Measurements from ENCODE around the gene C5. TPM values are rescaled to one million over a fixed set of nuclear protein-coding genes. Genes with fewer than 3 reads are reported as not detected.
A peak's percentile ranks its signal among the peaks of the same experiment; 100 is the strongest.
"Not testable (repeated sequence)": the region's sequence is repeated elsewhere in the genome, so short reads cannot be mapped to it uniquely, and the experiment has no call there.

The C5 gene
- 0.57 to 0.71 TPM (median 0.62 TPM) in 3 replicates for total RNA-seq (2021)
- Bru-seq, nascent RNA, result percentile 17 among the genes with signal in this experiment
- long read RNA-seq, experiment 1, result 0 reads
- long read RNA-seq, experiment 2, result 0 reads
- long read RNA-seq, experiment 3, result 0 reads

GRCh38 chr9:121050128-121050988 lies at the start of gene C5:
TSS of gene C5 (minus strand) at chr9:121050275. CDS start at chr9:121050246, 29 bp downstream.
- no peak within 1 kb of the TSS for H3K27ac Mint-ChIP-seq
- ChIA-PET CTCF (interaction anchor here (1.2 to 4.0 kb wide), 3 partner anchors 9 to 69 kb away, joined by 4 to 27 read pairs (median 12); no protein-coding TSS in a partner anchor), POLR2A (no interaction called here)
- no peaks in the 10 kb centered on the region for H3K9me3 Mint-ChIP-seq
- H3K4me3 Mint-ChIP-seq, result no peak within 1 kb of the TSS
- no peaks in the 10 kb centered on the region for H3K36me3 Mint-ChIP-seq
- ATAC-seq, result no peak
- peaks cover 10% of the 10 kb centered on the region; the same call in 1 of the 2 replicates for H3K4me1 Mint-ChIP-seq
- no peak for TF ChIP-seq NR3C1 (CRISPR knock-in tag; conservative IDR thresholded peaks at IDR 0.05; ENCODE audit: low read depth)
- peak; percentile 96 for TF ChIP-seq GABPB1 (CRISPR knock-in tag; IDR thresholded peaks at IDR 0.05)
- no peaks in the 10 kb centered on the region for H3K27me3 Mint-ChIP-seq (ENCODE audit: low read depth)
- no peak for DNase-seq (ENCODE audit: low spot score)

- no peak for ATAC-seq
- no peak for DNase-seq (ENCODE audit: low spot score)
- Mint-ChIP-seq H3K4me3 (no peak overlapping the region), H3K27ac (no peak overlapping the region), H3K4me1 (no peaks in the 10 kb centered on the region), H3K9me3 (peaks cover 28% of the 10 kb centered on the region), H3K27me3 (ENCODE audit: low read depth) (peaks cover 26% of the 10 kb centered on the region), H3K36me3 (peaks cover 31% of the 10 kb centered on the region)
- CTCF ChIA-PET, result interaction anchor here (0.7 kb wide), 1 partner anchor 340 kb away, joined by 3 read pairs; no protein-coding TSS in a partner anchor
- POLR2A ChIA-PET, result no interaction called here
- TF ChIP-seq ZNF396 (CRISPR knock-in tag; IDR thresholded peaks at IDR 0.05; ENCODE audit: borderline replicate concordance) (no peak), JAZF1 (CRISPR knock-in tag; IDR thresholded peaks at IDR 0.05) (no peak), ZNF317 (CRISPR knock-in tag; IDR thresholded peaks at IDR 0.05; ENCODE audit: borderline replicate concordance, low read depth) (no peak), SMAD3 (CRISPR knock-in tag; IDR thresholded peaks at IDR 0.05; ENCODE audit: borderline replicate concordance) (no peak), ZNF121 (CRISPR knock-in tag; IDR thresholded peaks at IDR 0.05) (no peak), ERG (CRISPR knock-in tag; IDR thresholded peaks at IDR 0.05) (no peak)
- TF ChIP-seq, protein P1, sequence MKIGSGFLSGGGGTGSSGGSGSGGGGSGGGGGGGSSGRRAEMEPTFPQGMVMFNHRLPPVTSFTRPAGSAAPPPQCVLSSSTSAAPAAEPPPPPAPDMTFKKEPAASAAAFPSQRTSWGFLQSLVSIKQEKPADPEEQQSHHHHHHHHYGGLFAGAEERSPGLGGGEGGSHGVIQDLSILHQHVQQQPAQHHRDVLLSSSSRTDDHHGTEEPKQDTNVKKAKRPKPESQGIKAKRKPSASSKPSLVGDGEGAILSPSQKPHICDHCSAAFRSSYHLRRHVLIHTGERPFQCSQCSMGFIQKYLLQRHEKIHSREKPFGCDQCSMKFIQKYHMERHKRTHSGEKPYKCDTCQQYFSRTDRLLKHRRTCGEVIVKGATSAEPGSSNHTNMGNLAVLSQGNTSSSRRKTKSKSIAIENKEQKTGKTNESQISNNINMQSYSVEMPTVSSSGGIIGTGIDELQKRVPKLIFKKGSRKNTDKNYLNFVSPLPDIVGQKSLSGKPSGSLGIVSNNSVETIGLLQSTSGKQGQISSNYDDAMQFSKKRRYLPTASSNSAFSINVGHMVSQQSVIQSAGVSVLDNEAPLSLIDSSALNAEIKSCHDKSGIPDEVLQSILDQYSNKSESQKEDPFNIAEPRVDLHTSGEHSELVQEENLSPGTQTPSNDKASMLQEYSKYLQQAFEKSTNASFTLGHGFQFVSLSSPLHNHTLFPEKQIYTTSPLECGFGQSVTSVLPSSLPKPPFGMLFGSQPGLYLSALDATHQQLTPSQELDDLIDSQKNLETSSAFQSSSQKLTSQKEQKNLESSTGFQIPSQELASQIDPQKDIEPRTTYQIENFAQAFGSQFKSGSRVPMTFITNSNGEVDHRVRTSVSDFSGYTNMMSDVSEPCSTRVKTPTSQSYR (CRISPR knock-in tag; IDR thresholded peaks at IDR 0.05), result no peak
Measured at GRCh38 chr9:121098567-121099198, 48.6 kb upstream of the C5 start.

DNA sequence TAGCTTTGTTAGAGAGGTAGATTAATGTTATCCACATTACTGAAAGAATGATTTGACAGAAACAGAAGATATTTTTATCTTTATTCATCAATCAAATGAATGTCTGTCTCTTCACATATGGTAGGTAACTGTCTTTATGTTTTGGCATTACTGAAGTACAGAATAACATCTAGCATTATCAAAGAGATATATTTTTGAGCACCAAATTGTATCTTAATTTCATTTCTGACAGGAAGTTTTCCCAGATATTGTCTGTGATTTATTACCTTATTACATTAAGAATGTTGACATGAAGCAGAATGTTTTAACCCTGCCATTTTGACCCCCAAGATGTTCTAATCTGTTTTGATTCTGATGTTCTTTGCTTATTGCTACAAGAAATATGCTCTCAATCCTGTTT lies 45.0 kb upstream of the C5 start:
- Mint-ChIP-seq H3K4me1 (no peaks in the 10 kb centered on the region), H3K4me3 (no peak overlapping the region), H3K27me3 (ENCODE audit: low read depth) (peaks cover 9% of the 10 kb centered on the region), H3K9me3 (peaks cover 13% of the 10 kb centered on the region), H3K36me3 (peaks cover 22% of the 10 kb centered on the region), H3K27ac (no peak overlapping the region)
- POLR2A ChIA-PET, result no interaction called here
- DNase-seq (ENCODE audit: low spot score) (no peak), ATAC-seq (no peak)
- CTCF ChIA-PET, result interaction anchor here (0.8 kb wide), 1 partner anchor 109 kb away, joined by 3 read pairs; no protein-coding TSS in a partner anchor
- TF ChIP-seq RORB (CRISPR knock-in tag; IDR thresholded peaks at IDR 0.05), result no peak
- no peak for TF ChIP-seq FOXP4 (CRISPR knock-in tag; IDR thresholded peaks at IDR 0.05)
- no peak for TF ChIP-seq SOX15 (CRISPR knock-in tag; IDR thresholded peaks at IDR 0.05)
- TF ChIP-seq OVOL2 (CRISPR knock-in tag; IDR thresholded peaks at IDR 0.05; ENCODE audit: borderline replicate concordance), result no peak
- no peak for TF ChIP-seq JAZF1 (CRISPR knock-in tag; IDR thresholded peaks at IDR 0.05)

DNA sequence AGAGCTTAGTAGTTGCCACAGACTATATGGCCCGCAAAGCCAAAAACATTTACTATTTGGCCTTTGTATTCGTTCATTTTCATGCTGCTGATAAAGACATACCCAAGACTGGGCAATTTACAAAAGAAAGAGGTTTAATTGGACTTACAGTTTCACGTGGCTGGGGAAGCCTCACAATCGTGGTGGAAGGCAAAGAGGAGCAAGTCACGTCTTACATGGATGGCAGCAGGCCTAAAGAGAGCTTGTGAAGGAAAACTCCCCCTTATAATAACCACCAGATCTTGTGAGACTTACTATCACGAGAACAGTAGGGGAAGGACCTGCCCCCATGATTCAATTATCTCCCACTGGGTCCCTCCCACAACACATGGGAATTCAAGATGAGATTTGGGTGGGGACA lies 40.7 kb upstream of the C5 start:
- H3K4me3 Mint-ChIP-seq; DNase-seq (ENCODE audit: low spot score); H3K27ac Mint-ChIP-seq; POLR2A ChIA-PET; ATAC-seq; H3K36me3 Mint-ChIP-seq; H3K27me3 Mint-ChIP-seq (ENCODE audit: low read depth); H3K9me3 Mint-ChIP-seq; H3K4me1 Mint-ChIP-seq; CTCF ChIA-PET: not testable (repeated sequence)

All from WTC11 (cell line).